ENCODE results near the gene NPM1.

DNA sequence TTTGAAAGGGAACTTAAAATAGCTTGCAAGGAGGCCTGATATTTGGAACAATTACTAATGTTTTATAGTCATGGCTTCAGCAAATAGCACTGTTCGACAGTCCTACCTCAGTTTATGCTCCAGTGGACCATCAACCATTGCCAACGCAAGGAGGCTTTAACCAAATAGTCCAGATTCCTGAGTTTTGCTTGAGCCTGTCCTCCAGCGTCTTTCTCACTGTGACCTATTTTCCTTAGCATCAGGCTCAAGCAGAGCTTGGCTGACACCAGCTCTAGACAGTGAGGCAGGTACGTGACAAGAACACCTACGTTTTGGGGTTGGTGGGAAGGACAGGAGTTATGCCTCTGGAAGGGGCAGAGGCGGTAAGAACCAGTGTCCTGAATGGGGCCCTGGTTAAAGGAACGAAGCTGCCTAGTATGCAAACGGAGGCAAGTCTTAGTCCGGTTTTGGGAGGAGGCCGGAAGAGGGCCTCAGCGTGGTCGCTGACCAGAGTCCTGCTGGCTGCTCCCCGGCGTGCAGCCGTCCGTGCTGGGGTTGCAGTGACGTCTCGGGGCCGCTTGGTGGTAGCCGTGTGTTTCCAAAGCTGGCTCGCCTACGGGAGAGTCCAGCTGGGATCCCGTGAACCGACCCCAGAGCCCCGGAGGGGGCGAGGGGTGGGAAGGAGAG is 30.8 kb downstream of the NPM1 start:
- TF ChIP-seq, protein P1, sequence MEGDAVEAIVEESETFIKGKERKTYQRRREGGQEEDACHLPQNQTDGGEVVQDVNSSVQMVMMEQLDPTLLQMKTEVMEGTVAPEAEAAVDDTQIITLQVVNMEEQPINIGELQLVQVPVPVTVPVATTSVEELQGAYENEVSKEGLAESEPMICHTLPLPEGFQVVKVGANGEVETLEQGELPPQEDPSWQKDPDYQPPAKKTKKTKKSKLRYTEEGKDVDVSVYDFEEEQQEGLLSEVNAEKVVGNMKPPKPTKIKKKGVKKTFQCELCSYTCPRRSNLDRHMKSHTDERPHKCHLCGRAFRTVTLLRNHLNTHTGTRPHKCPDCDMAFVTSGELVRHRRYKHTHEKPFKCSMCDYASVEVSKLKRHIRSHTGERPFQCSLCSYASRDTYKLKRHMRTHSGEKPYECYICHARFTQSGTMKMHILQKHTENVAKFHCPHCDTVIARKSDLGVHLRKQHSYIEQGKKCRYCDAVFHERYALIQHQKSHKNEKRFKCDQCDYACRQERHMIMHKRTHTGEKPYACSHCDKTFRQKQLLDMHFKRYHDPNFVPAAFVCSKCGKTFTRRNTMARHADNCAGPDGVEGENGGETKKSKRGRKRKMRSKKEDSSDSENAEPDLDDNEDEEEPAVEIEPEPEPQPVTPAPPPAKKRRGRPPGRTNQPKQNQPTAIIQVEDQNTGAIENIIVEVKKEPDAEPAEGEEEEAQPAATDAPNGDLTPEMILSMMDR (IDR thresholded peaks at IDR 0.05), result peak; percentile 88 to 99 (median 89)
- TF ChIP-seq POLR2AphosphoS5 (IDR thresholded peaks at IDR 0.05), result peak in 1 of 2 donors; percentile 20
- TF ChIP-seq POLR2A (IDR thresholded peaks at IDR 0.05; ENCODE audit: low read depth), result no peak
- no peak for TF ChIP-seq EP300 (IDR thresholded peaks at IDR 0.05)
